AG08396 (cell line): ENCODE measurements around the gene PIP5K1A.
"Not testable (repeated sequence)": the region's sequence is repeated elsewhere in the genome, so short reads cannot be mapped to it uniquely, and the experiment has no call there.

Experiments
- DNase-seq: peaks from one replicate; pipeline ENCODE4 v3.0.0; 2012; ENCODE audit warnings: low spot score, mixed read lengths

The PIP5K1A gene, protein sequence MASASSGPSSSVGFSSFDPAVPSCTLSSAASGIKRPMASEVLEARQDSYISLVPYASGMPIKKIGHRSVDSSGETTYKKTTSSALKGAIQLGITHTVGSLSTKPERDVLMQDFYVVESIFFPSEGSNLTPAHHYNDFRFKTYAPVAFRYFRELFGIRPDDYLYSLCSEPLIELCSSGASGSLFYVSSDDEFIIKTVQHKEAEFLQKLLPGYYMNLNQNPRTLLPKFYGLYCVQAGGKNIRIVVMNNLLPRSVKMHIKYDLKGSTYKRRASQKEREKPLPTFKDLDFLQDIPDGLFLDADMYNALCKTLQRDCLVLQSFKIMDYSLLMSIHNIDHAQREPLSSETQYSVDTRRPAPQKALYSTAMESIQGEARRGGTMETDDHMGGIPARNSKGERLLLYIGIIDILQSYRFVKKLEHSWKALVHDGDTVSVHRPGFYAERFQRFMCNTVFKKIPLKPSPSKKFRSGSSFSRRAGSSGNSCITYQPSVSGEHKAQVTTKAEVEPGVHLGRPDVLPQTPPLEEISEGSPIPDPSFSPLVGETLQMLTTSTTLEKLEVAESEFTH

DNA sequence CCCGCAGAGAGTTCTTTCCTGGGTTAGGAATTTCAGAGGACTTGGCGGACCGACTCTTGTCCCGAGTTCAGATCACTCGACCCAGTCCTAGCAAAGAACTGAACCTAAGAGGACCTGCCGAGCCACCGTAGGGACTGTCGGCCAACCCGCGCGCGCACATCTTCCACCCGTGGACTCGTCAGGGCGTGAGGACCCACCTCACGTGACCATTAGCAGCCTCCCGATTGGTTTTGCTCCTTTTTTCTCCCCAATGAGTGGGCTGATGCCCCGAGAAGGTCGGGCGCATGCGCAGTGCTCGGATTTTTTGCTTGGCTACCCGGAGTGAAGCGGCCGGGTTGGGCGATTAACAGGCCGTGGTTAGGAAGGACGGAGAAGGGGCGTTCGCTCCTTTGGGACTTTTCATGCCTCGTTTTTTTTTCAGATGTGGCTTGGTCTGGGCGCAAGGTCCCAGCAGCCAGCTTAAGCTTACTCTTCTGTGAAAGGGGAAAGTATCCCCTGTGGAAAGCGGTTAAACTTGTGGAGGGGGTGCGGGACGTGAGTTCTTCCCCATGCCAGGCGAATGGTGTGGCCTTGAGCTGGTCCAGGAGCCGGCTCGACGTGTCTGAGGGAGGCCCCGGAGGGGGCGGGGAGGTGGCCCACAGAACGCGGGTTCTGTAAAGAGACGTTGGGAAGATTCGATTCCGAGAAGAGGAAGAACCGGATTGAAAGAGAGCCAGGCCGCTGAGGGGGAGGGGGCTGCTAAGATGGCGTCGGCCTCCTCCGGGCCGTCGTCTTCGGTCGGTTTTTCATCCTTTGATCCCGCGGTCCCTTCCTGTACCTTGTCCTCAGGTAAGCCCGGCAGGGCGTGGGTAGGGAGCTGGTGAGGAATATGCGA, at the start of gene PIP5K1A:
PIP5K1A (plus strand) TSS at position 299 of the 874 bp plus-strand sequence; CDS start at position 744, 445 bp downstream.
- DNase-seq, result peak; percentile 97

DNA sequence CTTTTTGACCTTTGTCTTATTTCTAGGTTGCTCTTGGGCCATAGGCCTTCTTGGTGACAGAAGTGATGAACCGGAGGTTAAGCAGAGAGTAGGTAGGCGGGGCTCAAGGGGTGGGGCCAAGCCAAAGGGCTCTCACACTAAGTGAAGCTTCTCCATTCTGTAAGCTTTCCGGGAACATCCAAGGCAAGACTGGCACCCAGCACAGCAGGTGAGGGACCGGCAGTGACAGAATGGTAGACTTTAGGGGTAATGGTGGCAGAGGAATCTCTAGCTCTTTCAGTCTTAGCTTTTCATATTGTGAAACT, 41.9 kb upstream of the PIP5K1A start, which contains the start of gene TNFAIP8L2:
TNFAIP8L2 (plus strand) TSS at position 135 of the 305 bp plus-strand sequence. CDS start 2,049 bp downstream, outside the sequence.
- DNase-seq, result no peak

DNA sequence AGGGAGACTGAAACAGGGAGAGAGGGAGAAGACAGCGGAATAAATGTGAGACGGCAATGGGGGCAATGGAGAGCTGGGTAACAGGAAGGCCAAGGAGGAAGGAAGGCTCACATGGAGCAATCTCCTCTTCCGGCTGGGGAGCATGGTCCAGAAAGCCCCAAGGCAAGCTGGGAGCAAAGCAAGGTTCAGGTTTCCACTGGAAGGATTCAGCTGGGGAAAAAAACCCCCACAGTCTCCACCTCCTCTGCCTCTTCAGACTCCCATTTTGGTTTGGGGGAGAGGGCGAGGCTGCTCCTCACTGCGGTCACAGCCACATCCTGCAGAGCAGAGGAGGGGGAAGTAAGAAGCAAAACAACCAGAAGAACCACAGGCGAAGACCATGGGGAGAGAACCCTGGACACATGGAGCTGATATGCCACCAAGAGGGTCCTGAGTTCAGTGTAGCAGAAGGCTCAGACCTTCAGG, 41.3 kb upstream of the PIP5K1A start:
- DNase-seq, result no peak

DNA sequence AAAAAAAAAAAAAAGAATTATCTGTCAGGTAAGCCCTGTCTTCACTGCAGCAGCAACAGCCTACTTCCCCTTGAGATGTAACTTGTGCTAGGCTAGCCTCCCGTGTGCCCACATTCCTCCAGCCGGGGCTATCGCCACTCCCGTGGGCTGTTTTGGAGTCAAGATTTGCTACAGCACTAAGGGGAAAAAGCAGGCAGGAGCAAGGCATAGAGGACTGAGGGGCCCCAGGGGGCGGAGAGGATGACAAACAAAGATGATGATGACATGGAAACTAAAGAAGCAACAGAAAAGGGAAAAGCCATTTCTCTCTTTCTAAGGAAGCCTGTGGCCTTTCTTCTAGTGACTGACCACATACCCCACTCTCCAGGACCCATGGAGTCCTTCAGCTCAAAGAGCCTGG, 40.0 kb upstream of the PIP5K1A start:
- DNase-seq, result no peak

DNA sequence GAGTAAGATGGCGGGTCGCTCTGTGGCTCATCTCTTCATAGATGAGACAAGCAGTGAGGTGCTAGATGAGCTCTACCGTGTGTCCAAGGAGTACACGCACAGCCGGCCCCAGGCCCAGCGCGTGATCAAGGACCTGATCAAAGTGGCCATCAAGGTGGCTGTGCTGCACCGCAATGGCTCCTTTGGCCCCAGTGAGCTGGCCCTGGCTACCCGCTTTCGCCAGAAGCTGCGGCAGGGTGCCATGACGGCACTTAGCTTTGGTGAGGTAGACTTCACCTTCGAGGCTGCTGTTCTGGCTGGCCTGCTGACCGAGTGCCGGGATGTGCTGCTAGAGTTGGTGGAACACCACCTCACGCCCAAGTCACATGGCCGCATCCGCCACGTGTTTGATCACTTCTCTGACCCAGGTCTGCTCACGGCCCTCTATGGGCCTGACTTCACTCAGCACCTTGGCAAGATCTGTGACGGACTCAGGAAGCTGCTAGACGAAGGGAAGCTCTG, 39.6 kb upstream of the PIP5K1A start:
- no peak for DNase-seq

DNA sequence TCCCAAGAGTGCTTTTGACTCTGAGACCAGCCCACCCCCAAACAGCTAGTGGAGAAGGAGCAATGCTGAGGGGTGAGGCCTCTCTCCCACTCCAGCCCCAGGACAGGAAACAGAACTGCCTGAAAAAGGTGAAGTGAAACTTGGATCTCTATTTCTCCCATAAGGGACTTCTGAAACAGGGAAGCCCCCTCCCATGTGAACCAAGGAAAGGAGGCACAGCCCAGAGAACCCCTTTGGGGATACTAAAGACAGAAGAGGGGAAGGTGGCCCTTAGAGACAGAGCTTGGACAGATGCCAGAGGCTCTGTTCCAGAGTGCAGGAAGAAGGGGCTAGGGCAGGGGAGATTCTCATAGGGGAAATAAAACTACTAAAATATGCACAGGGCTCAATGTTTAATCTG, 39.0 kb upstream of the PIP5K1A start:
- no peak for DNase-seq

DNA sequence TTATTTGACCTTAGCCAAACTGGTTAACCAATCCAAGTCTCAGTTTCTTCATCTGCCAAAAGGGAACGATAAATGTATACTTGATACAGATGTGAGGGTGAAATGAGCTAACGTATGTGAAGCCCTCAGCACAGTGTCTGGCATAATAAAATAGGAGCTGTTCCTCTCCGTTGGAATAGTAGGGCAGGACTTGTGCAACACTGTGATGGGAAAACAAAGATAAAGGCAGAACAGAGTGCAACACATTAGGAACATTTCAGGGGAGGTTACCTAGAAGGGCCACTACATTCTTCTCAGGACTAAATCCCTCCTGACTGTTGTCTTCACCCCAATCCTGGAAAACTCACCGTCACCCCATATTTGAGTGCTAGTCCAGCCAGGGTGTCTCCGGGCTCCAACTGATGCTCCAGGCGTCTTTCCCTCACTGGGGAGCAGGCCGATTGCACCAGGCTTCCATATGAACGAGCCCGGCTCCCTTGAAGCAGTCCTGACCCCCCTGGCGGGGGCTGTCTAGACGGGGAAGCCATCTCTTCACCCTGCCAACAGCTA, 33.5 kb upstream of the PIP5K1A start:
- no peak for DNase-seq

DNA sequence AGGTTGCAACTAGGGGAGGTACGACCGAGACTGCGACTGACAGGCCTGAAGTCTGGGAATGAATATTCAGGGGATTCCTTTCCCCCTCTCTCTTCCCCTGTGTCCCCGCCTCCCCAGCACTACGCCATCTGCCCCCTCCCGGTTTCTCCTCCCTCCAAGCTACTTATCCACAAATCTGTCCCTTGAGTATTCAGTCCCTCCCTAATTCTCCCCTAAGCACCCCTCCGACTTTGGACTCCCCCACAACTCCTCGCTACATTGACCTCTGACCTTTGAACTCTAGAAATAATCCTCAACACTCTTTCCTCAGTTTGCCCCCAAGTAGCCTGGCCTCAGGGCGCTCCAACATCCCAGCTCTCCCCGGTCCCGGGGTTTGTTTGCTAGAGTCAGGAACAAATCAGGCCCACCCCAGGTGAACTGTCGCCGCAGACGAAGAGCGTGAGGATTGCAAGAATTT, 33.0 kb upstream of the PIP5K1A start:
- DNase-seq, result peak; percentile 58

DNA sequence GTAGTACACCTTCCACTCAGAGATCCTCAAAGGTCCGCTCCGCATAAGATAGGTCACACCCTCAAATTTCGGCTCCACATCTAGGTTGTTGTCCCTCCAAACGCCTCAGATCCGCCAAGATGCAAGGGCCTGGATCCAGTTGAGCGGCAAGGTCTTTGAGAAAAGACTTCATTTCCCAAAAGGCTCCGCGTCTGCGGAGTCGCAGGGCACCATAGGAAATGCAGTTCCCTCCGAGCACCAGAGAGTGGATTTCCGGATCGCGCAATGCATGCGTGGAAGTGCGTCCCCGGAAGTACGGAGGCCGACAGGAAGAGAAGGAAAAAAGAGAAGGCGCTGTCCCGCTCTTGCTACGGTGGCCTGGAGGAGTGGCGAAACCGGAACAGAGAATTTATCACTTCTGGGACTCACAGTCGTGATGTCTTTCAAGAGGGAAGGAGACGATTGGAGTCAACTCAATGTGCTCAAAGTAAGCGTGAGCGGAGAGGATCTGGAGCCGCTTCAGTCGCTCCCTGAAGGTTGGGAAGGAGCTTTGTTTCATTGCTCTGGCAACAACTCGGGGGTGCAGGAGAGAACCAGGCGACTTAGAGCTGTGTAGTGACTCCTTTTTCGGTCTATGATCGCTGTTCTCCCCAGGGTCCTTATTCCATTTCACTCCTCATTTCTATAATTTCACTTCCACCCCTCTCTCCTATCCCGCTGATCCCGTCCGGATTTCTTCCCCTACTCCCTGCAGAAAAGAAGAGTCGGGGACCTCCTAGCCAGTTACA, 32.4 kb upstream of the PIP5K1A start, which contains the start of the genes LYSMD1 and SCNM1:
LYSMD1 (minus strand) TSS at position 165 of the 767 bp plus-strand sequence. CDS start 644 bp downstream, outside the sequence.
SCNM1 (plus strand) TSS at position 407 of the 767 bp plus-strand sequence; CDS start at position 416, 9 bp downstream.
- peak; percentile 93 for DNase-seq

DNA sequence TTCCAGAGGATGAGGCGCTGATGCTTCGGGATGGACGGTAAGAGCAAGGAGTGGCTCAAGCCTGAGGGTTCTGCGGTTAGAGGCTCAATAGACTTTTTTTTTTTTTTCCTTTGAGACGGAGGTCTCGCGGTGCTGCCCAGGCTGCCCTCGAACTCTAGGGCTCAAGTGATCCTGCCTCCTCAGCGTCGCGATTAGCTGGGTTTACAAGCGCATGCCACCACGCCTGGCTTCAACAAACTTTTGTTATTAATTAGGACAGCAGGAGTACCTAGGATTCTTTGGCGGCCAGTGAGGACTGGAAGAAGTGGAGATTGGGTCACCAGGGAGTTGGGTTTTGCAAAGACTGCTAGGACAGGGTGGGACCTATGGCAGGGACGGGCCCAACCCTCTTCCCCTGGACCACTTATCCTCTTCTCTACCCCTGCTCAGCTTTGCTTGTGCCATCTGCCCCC, 31.8 kb upstream of the PIP5K1A start:
- peak; percentile 69 for DNase-seq

DNA sequence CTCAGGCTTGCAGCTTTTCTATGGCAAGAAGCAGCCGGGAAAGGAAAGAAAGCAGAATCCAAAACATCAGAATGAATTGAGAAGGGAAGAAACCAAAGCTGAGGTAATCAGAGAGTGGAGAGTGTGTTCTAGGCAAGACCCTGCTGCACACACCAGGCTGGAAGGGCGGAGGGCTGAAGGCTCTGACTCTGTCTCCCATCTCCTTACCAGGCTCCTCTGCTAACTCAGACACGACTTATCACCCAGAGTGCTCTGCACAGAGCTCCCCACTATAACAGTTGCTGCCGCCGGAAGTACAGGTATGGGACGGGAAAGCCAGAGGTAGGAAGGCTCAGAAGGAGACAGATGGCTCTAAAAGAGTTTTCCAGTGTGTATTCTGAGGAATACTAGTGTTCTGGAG, 31.2 kb upstream of the PIP5K1A start:
- DNase-seq, result no peak

DNA sequence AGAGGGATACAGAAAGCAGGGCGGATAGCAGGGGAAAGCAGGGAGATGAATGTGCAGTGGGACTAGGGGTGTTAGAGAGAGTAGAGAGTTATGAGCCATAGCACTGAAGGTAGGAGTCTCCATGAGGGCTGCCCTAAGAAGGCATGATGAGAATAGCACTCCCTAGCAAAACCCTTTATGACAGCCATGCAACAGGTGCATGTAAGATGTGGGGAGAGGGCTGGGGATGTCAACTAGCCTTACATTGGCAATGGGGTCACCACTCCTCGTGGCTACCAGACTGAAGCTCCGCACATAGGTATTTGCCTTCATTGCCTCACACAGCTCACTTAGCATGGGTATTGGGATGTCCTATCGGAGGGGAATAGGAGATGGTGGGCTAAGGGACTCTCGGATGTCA, 27.2 kb upstream of the PIP5K1A start:
- no peak for DNase-seq

DNA sequence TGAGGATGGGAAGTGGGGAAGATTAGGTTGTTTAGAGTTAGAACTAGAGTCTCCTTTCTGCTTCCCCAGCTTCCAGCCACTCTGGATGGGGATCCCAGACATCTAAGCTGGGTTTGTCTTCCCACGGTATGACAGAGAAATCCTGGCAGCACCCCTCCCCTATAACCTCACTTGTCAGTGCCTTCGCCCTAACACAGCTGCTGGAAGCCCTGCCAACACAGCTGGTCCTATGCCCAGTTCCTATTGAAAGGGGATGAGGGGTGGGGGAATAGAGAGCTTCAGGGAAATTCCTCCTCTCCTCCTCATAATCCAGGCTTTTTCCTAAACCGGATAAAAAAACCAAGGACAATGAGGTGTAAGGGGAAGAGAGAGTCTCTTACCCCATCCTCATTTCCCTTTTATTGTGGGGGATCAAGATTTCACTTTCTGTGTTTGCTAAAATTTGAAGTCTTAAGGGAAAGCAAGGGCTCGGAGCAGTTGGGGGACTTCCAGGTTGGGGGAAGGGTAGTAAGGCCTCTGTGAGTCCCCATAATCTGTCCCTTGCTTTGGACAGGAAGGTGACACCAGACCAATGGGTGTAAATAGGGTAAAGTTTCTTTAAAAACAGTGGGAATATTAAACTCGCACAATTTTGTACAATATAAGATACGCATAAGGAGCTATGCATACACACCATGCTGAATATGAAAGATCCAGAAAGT, 23.2 kb upstream of the PIP5K1A start:
- no peak for DNase-seq

DNA sequence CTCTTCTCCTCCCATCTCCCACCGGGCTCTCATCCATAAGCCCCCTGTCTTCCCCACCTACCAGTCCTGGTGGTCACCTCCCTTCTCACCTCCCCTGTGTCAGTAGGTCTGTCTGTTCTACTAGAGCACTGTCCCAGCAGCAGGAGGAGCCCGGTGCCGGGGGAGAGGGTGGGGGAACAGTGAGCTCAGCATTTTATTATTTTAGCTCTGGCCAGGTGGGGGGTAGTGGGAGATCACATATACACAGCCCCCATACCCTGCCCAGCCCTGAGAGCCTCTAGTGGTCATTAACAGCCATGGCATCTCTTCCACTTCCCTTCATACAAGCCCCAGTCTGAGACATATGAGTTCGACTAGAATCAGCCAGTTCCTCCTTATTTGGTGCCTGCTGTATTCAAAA, 22.5 kb upstream of the PIP5K1A start, which contains the start of gene TMOD4:
TMOD4 (minus strand) TSS at position 119 of the 400 bp plus-strand sequence. CDS start 1,106 bp downstream, outside the sequence.
- DNase-seq, result peak; percentile 51

DNA sequence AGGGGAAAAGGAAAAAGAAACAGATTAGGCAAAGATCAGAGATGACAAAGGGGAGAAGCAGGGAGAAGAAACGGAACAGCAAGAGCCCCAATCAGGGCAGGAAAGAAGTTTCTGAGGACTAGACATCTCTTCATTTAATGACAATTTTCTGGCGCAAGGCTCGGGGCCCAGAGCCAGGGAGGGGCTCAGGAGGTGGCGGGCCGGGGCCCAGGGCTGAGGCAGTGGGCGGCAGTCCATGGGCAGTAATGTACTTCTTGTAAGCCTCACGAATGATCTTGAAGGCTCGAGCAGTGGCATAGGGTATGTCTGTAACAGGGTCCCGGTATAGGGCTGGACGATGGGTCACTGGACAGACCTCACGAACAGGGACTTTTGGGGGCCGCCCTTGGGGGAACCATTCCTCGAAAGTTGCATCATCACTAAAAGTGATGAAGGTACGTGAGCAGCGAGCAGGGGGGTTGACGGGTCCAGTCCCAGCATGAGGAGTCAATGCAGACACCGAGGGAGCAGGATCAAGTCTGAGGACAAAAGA, 21.8 kb upstream of the PIP5K1A start:
- no peak for DNase-seq

DNA sequence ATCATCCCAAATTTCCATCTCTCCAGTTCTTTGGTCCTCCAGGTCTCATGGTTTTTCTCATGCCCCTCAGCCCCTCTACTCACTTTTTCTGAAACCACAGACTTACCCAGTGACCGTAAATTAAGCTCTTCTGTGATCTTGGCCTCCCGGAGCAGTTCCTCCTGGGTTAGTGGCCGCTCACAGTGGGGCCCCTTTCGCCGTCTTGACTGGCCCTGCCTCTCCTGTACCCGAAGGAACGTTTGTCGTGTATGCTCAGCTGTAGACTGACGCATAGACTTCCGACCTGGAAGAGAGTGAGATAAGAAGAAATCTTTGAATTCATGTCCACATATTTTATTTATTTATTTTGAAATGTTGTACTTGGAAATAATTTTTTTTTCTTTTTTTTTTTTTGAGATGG, 14.1 kb upstream of the PIP5K1A start:
- no peak for DNase-seq

DNA sequence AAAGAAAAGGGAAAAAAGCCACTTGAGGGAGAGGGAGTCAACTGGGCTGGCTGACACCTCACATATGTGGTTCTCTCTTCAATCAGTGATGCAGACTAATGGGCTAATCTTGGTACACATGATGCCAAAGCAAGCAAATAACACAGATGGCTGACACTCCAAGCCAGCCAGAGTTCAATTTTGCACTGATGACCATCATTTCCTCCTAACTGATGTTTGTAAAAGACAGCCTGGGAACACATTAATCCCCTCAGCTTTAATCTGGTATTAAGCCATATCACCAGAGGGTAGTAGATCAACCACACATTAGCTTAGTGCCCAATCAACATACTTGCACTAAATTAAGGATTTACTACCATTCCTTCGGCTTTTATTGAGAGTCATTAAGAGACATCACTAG, 11.1 kb upstream of the PIP5K1A start:
- DNase-seq, result no peak

DNA sequence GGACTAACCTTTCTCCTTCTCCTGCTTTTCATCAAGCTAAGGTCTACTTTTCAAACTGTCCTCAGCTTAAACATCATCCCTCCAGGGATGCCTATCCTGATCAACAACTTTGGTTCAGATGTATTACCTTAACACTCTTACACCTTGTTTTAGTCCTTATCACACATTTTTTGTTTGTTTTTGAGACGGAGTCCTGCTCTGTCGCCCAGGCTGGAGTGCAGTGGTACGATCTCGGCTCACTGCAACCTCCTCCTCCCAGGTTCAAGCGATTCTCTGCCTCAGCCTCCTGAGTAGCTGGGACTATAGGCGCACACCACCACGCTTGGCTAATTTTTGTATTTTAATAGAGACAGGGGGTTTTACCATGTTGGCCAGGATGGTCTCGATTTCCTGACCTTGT, 9.7 kb upstream of the PIP5K1A start:
- not testable (repeated sequence) for DNase-seq

DNA sequence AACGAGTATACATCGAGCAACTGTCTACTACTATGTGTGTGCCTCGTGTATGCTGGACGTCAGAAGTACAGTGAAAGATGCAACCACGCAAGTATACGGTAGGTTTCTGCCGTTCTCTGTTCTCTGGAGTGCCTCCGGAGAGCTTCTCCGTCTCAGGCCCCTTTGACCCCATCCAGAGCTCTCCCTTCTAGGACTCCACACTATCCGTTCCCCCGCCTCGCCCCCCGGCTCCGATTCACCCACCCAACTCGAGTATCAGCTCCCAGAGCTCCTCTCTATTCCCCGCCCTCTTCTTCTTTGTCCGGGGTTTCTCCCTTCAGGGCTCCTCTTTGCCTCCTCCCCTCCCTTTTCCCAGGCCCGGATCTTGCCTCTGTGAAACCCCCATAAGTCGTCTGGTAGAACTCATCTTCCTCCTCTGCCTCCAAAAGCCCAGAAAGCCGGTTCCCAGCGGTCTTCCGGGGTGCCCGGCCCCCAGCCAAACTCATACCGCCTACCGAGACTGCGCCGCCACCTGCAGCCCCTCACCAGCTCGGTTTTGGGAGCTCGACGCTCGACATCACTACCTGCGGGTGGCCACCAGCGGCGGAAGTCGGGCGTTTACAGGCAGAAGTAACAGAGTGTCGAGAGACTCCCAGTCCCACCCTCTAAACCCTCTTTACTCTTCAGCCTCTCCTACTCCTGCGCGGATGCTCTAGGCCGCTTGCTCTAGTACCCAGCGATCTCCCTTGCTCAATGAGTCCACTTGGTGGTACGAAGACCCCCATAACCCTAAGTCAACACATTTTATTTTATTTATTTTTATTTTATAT, 8.5 kb upstream of the PIP5K1A start, which contains the start of gene VPS72:
VPS72 (minus strand) TSS at position 561 of the 809 bp plus-strand sequence; CDS start at position 485, 76 bp downstream.
- peak; percentile 86 for DNase-seq
